ENCODE measurements around the gene SH3RF1. TPM values are rescaled to one million over a fixed set of nuclear protein-coding genes. Genes with fewer than 3 reads are reported as not detected.
A peak's percentile ranks its signal among the peaks of the same experiment; 100 is the strongest.

SH3RF1 gene
- total RNA-seq, 2 donors from 2014 or later, result 37.6 to 68.8 TPM

GRCh38 chr4:169272265-169272886 is 1.6 kb upstream of the SH3RF1 start:
- Histone ChIP-seq H3K36me3 (ENCODE audit: control insufficient read depth, insufficient read depth, low read length) (peaks cover 9% of the 10 kb centered on the region), H3K4me3 (ENCODE audit: low read length) (peak overlapping the region; percentile 85), H3K9ac (ENCODE audit: extremely low read depth, low read length, poor library complexity, severe bottlenecking) (no peak overlapping the region), H3K27ac (ENCODE audit: low read depth, low read length) (no peak overlapping the region), H3K4me1 (ENCODE audit: control insufficient read depth, insufficient read depth, low read length) (no peaks in the 10 kb centered on the region), H3K9me3 (ENCODE audit: control insufficient read depth, low read length) (no peaks in the 10 kb centered on the region), H3K27me3 (ENCODE audit: control insufficient read depth, insufficient read depth, low read length, poor library complexity, severe bottlenecking) (no peaks in the 10 kb centered on the region)
- H3K27ac Mint-ChIP-seq, result no peak overlapping the region
- WGBS, 2 experiments (ENCODE audit: insufficient coverage in 1 of 2, insufficient read length in 1 of 2), result 91 to 100% methylated on average over 3 of the region's 3 CpGs
- H3K4me1 Mint-ChIP-seq, result peaks cover 19% of the 10 kb centered on the region
- H3K4me3 Mint-ChIP-seq, result peak overlapping the region; percentile 85
- H3K36me3 Mint-ChIP-seq (ENCODE audit: low read depth), result peaks cover 4% of the 10 kb centered on the region
- TF ChIP-seq CTCF (conservative IDR thresholded peaks at IDR 0.05), result no peak
- no peaks in the 10 kb centered on the region for H3K9me3 Mint-ChIP-seq
- no peak for DNase-seq
- H3K27me3 Mint-ChIP-seq (ENCODE audit: insufficient read depth), result peaks cover 2% of the 10 kb centered on the region

GRCh38 chr4:169271692-169272007 is 894 bp upstream of the SH3RF1 start:
- Mint-ChIP-seq H3K4me3 (peak overlapping the region; percentile 85), H3K27ac (peak overlapping the region; percentile 71), H3K9me3 (no peaks in the 10 kb centered on the region), H3K27me3 (ENCODE audit: insufficient read depth) (peaks cover 2% of the 10 kb centered on the region), H3K36me3 (ENCODE audit: low read depth) (peaks cover 4% of the 10 kb centered on the region), H3K4me1 (peaks cover 25% of the 10 kb centered on the region)
- TF ChIP-seq CTCF (conservative IDR thresholded peaks at IDR 0.05), result no peak
- Histone ChIP-seq H3K4me1 (ENCODE audit: control insufficient read depth, insufficient read depth, low read length) (no peaks in the 10 kb centered on the region), H3K9ac (ENCODE audit: extremely low read depth, low read length, poor library complexity, severe bottlenecking) (peak overlapping the region; percentile 62), H3K4me3 (ENCODE audit: low read length) (peak overlapping the region; percentile 85), H3K27ac (ENCODE audit: low read depth, low read length) (no peak overlapping the region), H3K27me3 (ENCODE audit: control insufficient read depth, insufficient read depth, low read length, poor library complexity, severe bottlenecking) (no peaks in the 10 kb centered on the region), H3K9me3 (ENCODE audit: control insufficient read depth, low read length) (no peaks in the 10 kb centered on the region), H3K36me3 (ENCODE audit: control insufficient read depth, insufficient read depth, low read length) (peaks cover 9% of the 10 kb centered on the region)
- DNase-seq, result no peak
- 5 to 9% methylated on average over 8 to 11 of the region's 11 CpGs for WGBS, 2 experiments (ENCODE audit: insufficient coverage in 1 of 2, insufficient read length in 1 of 2)

GRCh38 chr4:169269916-169270809 is 593 bp downstream of the SH3RF1 start:
- Histone ChIP-seq H3K36me3 (ENCODE audit: control insufficient read depth, insufficient read depth, low read length) (peaks cover 21% of the 10 kb centered on the region), H3K4me3 (ENCODE audit: low read length) (peak overlapping the region; percentile 85), H3K9me3 (ENCODE audit: control insufficient read depth, low read length) (no peaks in the 10 kb centered on the region), H3K27me3 (ENCODE audit: control insufficient read depth, insufficient read depth, low read length, poor library complexity, severe bottlenecking) (no peaks in the 10 kb centered on the region), H3K4me1 (ENCODE audit: control insufficient read depth, insufficient read depth, low read length) (peaks cover 5% of the 10 kb centered on the region), H3K27ac (ENCODE audit: low read depth, low read length) (peak overlapping the region; percentile 67), H3K9ac (ENCODE audit: extremely low read depth, low read length, poor library complexity, severe bottlenecking) (peak overlapping the region; percentile 95)
- peak; percentile 84 for DNase-seq
- peak; percentile 50 for TF ChIP-seq CTCF (conservative IDR thresholded peaks at IDR 0.05)
- no peaks in the 10 kb centered on the region for H3K9me3 Mint-ChIP-seq
- 0 to 2% methylated on average over 13 to 62 of the region's 62 CpGs for WGBS, 2 experiments (ENCODE audit: insufficient coverage in 1 of 2, insufficient read length in 1 of 2)
- H3K27ac Mint-ChIP-seq, result peak overlapping the region; percentile 95
- peaks cover 30% of the 10 kb centered on the region for H3K4me1 Mint-ChIP-seq
- H3K4me3 Mint-ChIP-seq, result peak overlapping the region; percentile 85
- H3K36me3 Mint-ChIP-seq (ENCODE audit: low read depth), result peaks cover 10% of the 10 kb centered on the region
- H3K27me3 Mint-ChIP-seq (ENCODE audit: insufficient read depth), result peaks cover 2% of the 10 kb centered on the region

Measured in endodermal cell (in vitro differentiated cells).